DMS114 treated with DMSO at 0.1 percent for 48 hours (cell line): Measurements from ENCODE around the gene CYBA.
"Not testable (repeated sequence)": the region's sequence is repeated elsewhere in the genome, so short reads cannot be mapped to it uniquely, and the experiment has no call there.

Experiments used
- DNase-seq: peaks from one replicate; lab custom pipeline; 2025; ENCODE audit not compliant: unreplicated experiment; lab: John Stamatoyannopoulos, UW

The CYBA gene

GRCh38 chr16:88614818-88615580 lies 35.9 kb downstream of the CYBA start:
- no peak for DNase-seq

- DNase-seq, result no peak
These were observed 36.7 kb downstream of the CYBA start for GRCh38 chr16:88613911-88614817.

- DNase-seq, result no peak
These were observed 37.6 kb downstream of the CYBA start for GRCh38 chr16:88613293-88613692.

- no peak for DNase-seq
These were observed 39.7 kb downstream of the CYBA start for GRCh38 chr16:88610909-88611812.

GRCh38 chr16:88610080-88610479 lies 40.8 kb downstream of the CYBA start:
- no peak for DNase-seq

GRCh38 chr16:88609426-88609825 lies 41.4 kb downstream of the CYBA start:
- not testable (repeated sequence) for DNase-seq

GRCh38 chr16:88608076-88608475 lies 42.8 kb downstream of the CYBA start:
- no peak for DNase-seq

- no peak for DNase-seq
These were observed 44.6 kb downstream of the CYBA start for GRCh38 chr16:88606148-88606757.

- DNase-seq, result no peak
These were observed 45.4 kb downstream of the CYBA start for GRCh38 chr16:88605186-88606147.

- DNase-seq, result no peak
These were observed 48.8 kb downstream of the CYBA start for GRCh38 chr16:88602091-88602490.

GRCh38 chr16:88601313-88602036 lies 49.4 kb downstream of the CYBA start:
- DNase-seq, result no peak

GRCh38 chr16:88600539-88600896 lies 50.3 kb downstream of the CYBA start:
- DNase-seq, result no peak

- DNase-seq, result no peak
These were observed 50.9 kb downstream of the CYBA start for GRCh38 chr16:88599825-88600538.

- no peak for DNase-seq
These were observed 51.6 kb downstream of the CYBA start for GRCh38 chr16:88599092-88599733.

- DNase-seq, result no peak
These were observed 52.9 kb downstream of the CYBA start for GRCh38 chr16:88597856-88598491.

GRCh38 chr16:88596483-88596882 lies 54.4 kb downstream of the CYBA start:
- DNase-seq, result no peak

GRCh38 chr16:88595921-88596320 lies 54.9 kb downstream of the CYBA start:
- DNase-seq, result no peak
